Smooth muscle cell (in vitro differentiated cells): Measurements from ENCODE around the gene HRH1. TPM values are rescaled to one million over a fixed set of nuclear protein-coding genes. Genes with fewer than 3 reads are reported as not detected.

Experiments
- DNase-seq: peaks from one replicate; lab custom pipeline; 2025; ENCODE audit not compliant: unreplicated experiment; lab: John Stamatoyannopoulos, UW
- H2AFZ ChIP-seq: fragments of 200-600 bp; sonication (generic); 2 replicates; pipeline ENCODE4 v1.6.0; 2016; ENCODE audit warnings: antibody characterized with exemption, low read depth, mild to moderate bottlenecking
- H3F3A ChIP-seq: fragments of 200-600 bp; sonication (generic); 2 replicates; pipeline ENCODE4 v1.6.0; 2017; ENCODE audit warnings: antibody characterized with exemption, low read depth
- H3K27ac ChIP-seq: fragments of 200-600 bp; sonication (generic); 2 replicates; pipeline ENCODE4 v1.5.1; 2016; ENCODE audit warnings: low read depth, mild to moderate bottlenecking
- H3K27me3 ChIP-seq: fragments of 200-600 bp; sonication (generic); 2 replicates; pipeline ENCODE4 v1.6.1; 2016; ENCODE audit warnings: low read depth, mild to moderate bottlenecking
- H3K36me3 ChIP-seq: fragments of 200-600 bp; sonication (generic); 2 replicates; pipeline ENCODE4 v1.5.1; 2016; ENCODE audit warnings: low read depth
- H3K4me1 ChIP-seq: fragments of 200-600 bp; sonication (generic); 2 replicates; pipeline ENCODE4 v1.5.1; 2016; ENCODE audit warnings: low read depth
- H3K4me2 ChIP-seq: fragments of 200-600 bp; sonication (generic); 2 replicates; pipeline ENCODE4 v1.6.0; 2016; ENCODE audit warnings: mild to moderate bottlenecking
- H3K4me3 ChIP-seq: fragments of 200-600 bp; sonication (generic); 2 replicates; pipeline ENCODE4 v1.5.1; 2016; ENCODE audit warnings: mild to moderate bottlenecking
- H3K79me2 ChIP-seq: fragments of 200-600 bp; sonication (generic); 2 replicates; pipeline ENCODE4 v1.6.0; 2016; ENCODE audit warnings: low read depth, mild to moderate bottlenecking
- H3K9ac ChIP-seq: fragments of 200-600 bp; sonication (generic); 2 replicates; pipeline ENCODE4 v1.6.0; 2016; ENCODE audit warnings: low read depth
- H3K9me3 ChIP-seq: fragments of 200-600 bp; sonication (generic); replicated peaks from 2 replicates; pipeline ENCODE4 v1.5.1; 2016; ENCODE audit warnings: low read depth
- H4K20me1 ChIP-seq: fragments of 200-600 bp; sonication (generic); 2 replicates; pipeline ENCODE4 v1.6.0; 2016; ENCODE audit warnings: low read depth
- CTCF ChIP-seq: fragments of 200-600 bp; sonication (generic); IDR thresholded peaks from 2 replicates; pipeline ENCODE4 v1.5.1; 2017; ENCODE audit warnings: borderline replicate concordance, mild to moderate bottlenecking, antibody characterized with exemption; ENCODE audit not compliant: insufficient read depth, poor library complexity, severe bottlenecking
- WGBS: methylation state at CpG from one replicate; pipeline ENCODE4 v1.1.7; 2016; ENCODE audit warnings: low lambda C conversion rate; 5-methylcytosine and 5-hydroxymethylcytosine counted together
- polyA plus RNA-seq: library from polyadenylated mRNA; unstranded; fragments of >200 nt; fragmentation: Nextera tagmentation; extraction: Ambion mirVana; gene quantifications from 2 replicates; pipeline ENCODE4 v1.2.1, GENCODE V29; 2016
- total RNA-seq: library from RNA; depleted of rRNA; stranded (reverse); fragments of >200 nt; gene quantifications from 2 replicates; pipeline ENCODE4 v1.2.3, GENCODE V29; 2014

Gene HRH1
- total and polyA plus RNA-seq, 2 experiments from 2014 or later = 7.3 to 9.9 TPM

GRCh38 chr3:11239796-11240195 is 85.5 kb downstream of the HRH1 start:
- H2AFZ ChIP-seq = no peak overlapping the region
- H3K9me3 ChIP-seq = no peaks in the 10 kb centered on the region
- no peak overlapping the region for H3K4me2 ChIP-seq
- H3F3A ChIP-seq = peaks cover 11% of the 10 kb centered on the region
- no peaks in the 10 kb centered on the region for H3K27me3 ChIP-seq
- H3K79me2 ChIP-seq = no peaks in the 10 kb centered on the region
- H3K27ac ChIP-seq = peak overlapping the region; percentile 97
- H3K4me3 ChIP-seq = no peak overlapping the region
- no peak overlapping the region for H3K9ac ChIP-seq
- DNase-seq = no peak
- no peaks in the 10 kb centered on the region for H3K36me3 ChIP-seq
- no peaks in the 10 kb centered on the region for H3K4me1 ChIP-seq
- no peak for TF ChIP-seq CTCF
- WGBS = 90% methylated on average over 1 of the region's 1 CpG
- no peaks in the 10 kb centered on the region for H4K20me1 ChIP-seq

DNA sequence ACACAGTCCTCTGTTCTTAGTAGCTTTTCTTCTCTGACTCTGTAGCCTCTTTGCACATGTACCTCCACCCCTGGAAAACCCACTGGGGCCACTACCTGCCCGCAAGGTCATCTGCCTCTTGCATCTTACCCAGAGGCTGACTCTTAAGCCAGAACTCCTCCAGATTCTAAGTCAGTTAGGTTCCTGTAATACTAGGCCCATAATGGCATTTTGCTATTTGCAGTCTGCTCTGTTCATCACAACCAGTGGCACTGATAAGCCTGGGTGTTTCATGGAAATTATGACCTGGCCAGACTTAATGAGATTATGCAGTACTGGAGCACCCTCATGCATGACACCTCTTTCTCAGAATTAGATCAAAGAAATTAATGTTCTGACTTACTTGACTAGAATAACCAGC is 86.2 kb downstream of the HRH1 start:
- H3K4me2 ChIP-seq = no peak overlapping the region
- H3K79me2 ChIP-seq = no peaks in the 10 kb centered on the region
- no peak for TF ChIP-seq CTCF
- H3K9ac ChIP-seq = no peak overlapping the region
- no peaks in the 10 kb centered on the region for H3K4me1 ChIP-seq
- no peak for DNase-seq
- no peaks in the 10 kb centered on the region for H4K20me1 ChIP-seq
- no peak overlapping the region for H3K27ac ChIP-seq
- WGBS = 95% methylated on average over 1 of the region's 1 CpG
- H3K4me3 ChIP-seq = no peak overlapping the region
- peaks cover 11% of the 10 kb centered on the region for H3F3A ChIP-seq
- no peak overlapping the region for H2AFZ ChIP-seq
- no peaks in the 10 kb centered on the region for H3K9me3 ChIP-seq
- no peaks in the 10 kb centered on the region for H3K36me3 ChIP-seq
- no peaks in the 10 kb centered on the region for H3K27me3 ChIP-seq

- H3K79me2 ChIP-seq = no peaks in the 10 kb centered on the region
- H3K27me3 ChIP-seq = no peaks in the 10 kb centered on the region
- H3K4me3 ChIP-seq = no peak overlapping the region
- TF ChIP-seq CTCF = no peak
- H3K4me1 ChIP-seq = no peaks in the 10 kb centered on the region
- DNase-seq = no peak
- no peak overlapping the region for H2AFZ ChIP-seq
- H3K9ac ChIP-seq = no peak overlapping the region
- peaks cover 5% of the 10 kb centered on the region for H3F3A ChIP-seq
- no peaks in the 10 kb centered on the region for H3K9me3 ChIP-seq
- no peaks in the 10 kb centered on the region for H4K20me1 ChIP-seq
- 72% methylated on average over 1 of the region's 1 CpG for WGBS
- no peak overlapping the region for H3K27ac ChIP-seq
- H3K4me2 ChIP-seq = no peak overlapping the region
- H3K36me3 ChIP-seq = no peaks in the 10 kb centered on the region
Observed at GRCh38 chr3:11244121-11244677, 89.9 kb downstream of the HRH1 start.

DNA sequence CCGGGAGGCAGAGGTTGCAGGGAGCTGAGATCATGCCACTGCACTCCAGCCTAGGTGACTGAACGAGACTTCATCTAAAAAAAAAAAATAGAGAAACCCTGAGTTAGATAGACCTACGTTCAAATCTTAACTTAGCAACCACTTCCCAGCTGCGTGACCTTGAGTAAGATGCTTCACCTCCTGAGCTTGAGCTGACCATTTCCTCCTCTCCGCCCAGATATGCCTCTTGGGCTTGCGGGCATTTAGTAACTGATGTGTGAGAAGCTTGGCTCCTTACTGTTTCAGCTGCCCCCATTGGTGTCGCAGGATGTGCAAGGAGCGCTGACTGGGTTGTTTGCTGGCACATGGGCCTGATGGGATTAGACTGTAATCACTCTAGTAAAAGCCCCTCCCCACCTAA is 91.0 kb downstream of the HRH1 start:
- H3K4me2 ChIP-seq = no peak overlapping the region

More for the DNA sequence above, 91.0 kb downstream of the HRH1 start:
- no peak for DNase-seq
- TF ChIP-seq CTCF = no peak
- Histone ChIP-seq H3K4me1 (no peaks in the 10 kb centered on the region), H3K27me3 (no peaks in the 10 kb centered on the region), H3K9ac (no peak overlapping the region), H3K27ac (no peak overlapping the region), H4K20me1 (no peaks in the 10 kb centered on the region), H3F3A (no peaks in the 10 kb centered on the region), H3K4me3 (no peak overlapping the region), H3K9me3 (no peaks in the 10 kb centered on the region), H2AFZ (no peak overlapping the region), H3K79me2 (no peaks in the 10 kb centered on the region), H3K36me3 (no peaks in the 10 kb centered on the region)
- 92% methylated on average over 8 of the region's 8 CpGs for WGBS
